Medulla oblongata (tissue), 1 donor: Measurements from ENCODE around the gene RAP1GAP.
A peak's percentile ranks its signal among the peaks of the same experiment; 100 is the strongest.
"Not testable (repeated sequence)": the region's sequence is repeated elsewhere in the genome, so short reads cannot be mapped to it uniquely, and the experiment has no call there.

Experiments used
- DNase-seq: peaks from one replicate; pipeline ENCODE4 v3.0.0-alpha.2; 2015; ENCODE audit errors: extremely low spot score

RAP1GAP gene

GRCh38 chr1:21677168-21677567, 8.0 kb upstream of the RAP1GAP start:
- DNase-seq, result no peak

GRCh38 chr1:21674957-21675356, 5.8 kb upstream of the RAP1GAP start:
- no peak for DNase-seq

GRCh38 chr1:21673853-21674252, 4.7 kb upstream of the RAP1GAP start:
- not testable (repeated sequence) for DNase-seq

- no peak for DNase-seq
Measured at GRCh38 chr1:21673277-21673780, 4.2 kb upstream of the RAP1GAP start.

GRCh38 chr1:21672478-21673276, 3.5 kb upstream of the RAP1GAP start:
- DNase-seq, result no peak

GRCh38 chr1:21671915-21672314, 2.8 kb upstream of the RAP1GAP start:
- peak; percentile 36 for DNase-seq

- no peak for DNase-seq
Measured at GRCh38 chr1:21670956-21671902, 2.1 kb upstream of the RAP1GAP start.

GRCh38 chr1:21670059-21670881, 1.1 kb upstream of the RAP1GAP start:
- no peak for DNase-seq

- DNase-seq, result no peak
Measured at GRCh38 chr1:21668951-21669257, 253 bp downstream of the RAP1GAP start.

GRCh38 chr1:21668232-21668950, 766 bp downstream of the RAP1GAP start:
- DNase-seq, result no peak

GRCh38 chr1:21667348-21668231, 1.6 kb downstream of the RAP1GAP start:
- no peak for DNase-seq

GRCh38 chr1:21666576-21667320, 2.4 kb downstream of the RAP1GAP start:
- no peak for DNase-seq

- no peak for DNase-seq
Measured at GRCh38 chr1:21665711-21666575, 3.2 kb downstream of the RAP1GAP start.

GRCh38 chr1:21664806-21665588, 4.2 kb downstream of the RAP1GAP start:
- no peak for DNase-seq

- DNase-seq, result no peak
Measured at GRCh38 chr1:21663951-21664805, 5.0 kb downstream of the RAP1GAP start.

- peak; percentile 88 for DNase-seq
Measured at GRCh38 chr1:21663248-21663950, 5.8 kb downstream of the RAP1GAP start.
